SH-SY5Y (cell line): Measurements from ENCODE around the gene SLC35F3.

Source experiments
- GATA2 ChIP-seq: IDR thresholded peaks from 2 replicates; pipeline ENCODE4 v1.6.1; 2011; ENCODE audit warnings: mild to moderate bottlenecking, low read depth, low read length
- GATA3 ChIP-seq: IDR thresholded peaks from 2 replicates; pipeline ENCODE4 v1.6.1; 2011; ENCODE audit warnings: low read depth, mild to moderate bottlenecking, low read length, moderate library complexity

Gene SLC35F3

GRCh38 chr1:233940908-233941307 lies 36.4 kb downstream of the SLC35F3 start:
- no peak for TF ChIP-seq GATA3
- no peak for TF ChIP-seq GATA2

- TF ChIP-seq GATA2 (no peak), GATA3 (no peak)
Observed at GRCh38 chr1:233944601-233945000, 40.1 kb downstream of the SLC35F3 start.

GRCh38 chr1:233945573-233945972 lies 41.1 kb downstream of the SLC35F3 start:
- TF ChIP-seq GATA3 (no peak), GATA2 (no peak)

DNA sequence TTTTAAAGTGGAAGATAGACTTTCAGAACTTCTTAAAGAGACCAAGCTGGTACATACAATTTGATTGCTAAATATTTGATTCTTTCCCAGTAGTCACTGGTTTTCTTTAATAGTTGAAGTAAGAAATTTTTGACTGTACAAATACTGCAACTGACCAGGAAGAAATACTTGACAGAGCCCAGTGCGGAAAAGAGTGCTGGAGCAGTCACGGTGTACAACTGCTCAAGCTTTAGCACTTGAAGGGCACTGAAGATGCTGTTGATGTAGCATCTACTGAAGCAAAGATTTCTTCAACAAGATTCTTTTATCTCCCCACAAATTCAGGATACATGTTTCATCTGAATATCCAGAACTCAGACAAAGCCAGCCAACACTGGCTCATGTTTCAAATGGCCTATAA lies 41.5 kb downstream of the SLC35F3 start:
- TF ChIP-seq GATA2, result no peak
- TF ChIP-seq GATA3, result no peak

- no peak for TF ChIP-seq GATA3
- TF ChIP-seq GATA2, result no peak
Observed at GRCh38 chr1:233946724-233947123, 42.2 kb downstream of the SLC35F3 start.

GRCh38 chr1:233951804-233952203 lies 47.3 kb downstream of the SLC35F3 start:
- TF ChIP-seq GATA3 (no peak), GATA2 (no peak)

DNA sequence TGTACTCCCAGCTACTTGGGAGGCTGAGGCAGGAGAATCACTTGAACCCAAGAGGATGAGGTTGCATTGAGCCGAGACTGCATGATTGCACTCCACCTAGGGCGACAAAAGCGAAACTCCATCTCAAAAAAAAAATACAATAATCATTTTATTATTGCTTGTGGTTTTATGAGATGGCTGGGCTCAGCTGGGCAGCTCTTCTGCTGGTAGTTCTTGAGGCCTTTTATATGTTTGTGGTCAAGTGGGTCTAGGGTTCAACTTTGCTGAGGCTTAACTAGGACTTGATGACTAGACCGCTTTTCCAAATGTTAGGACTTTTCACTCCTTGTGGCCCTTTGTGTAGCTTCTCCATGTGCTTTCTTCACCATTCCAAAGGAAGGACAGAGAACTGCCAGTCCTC lies 53.2 kb downstream of the SLC35F3 start:
- TF ChIP-seq GATA3 (no peak), GATA2 (no peak)

GRCh38 chr1:233959102-233959501 lies 54.6 kb downstream of the SLC35F3 start:
- TF ChIP-seq GATA2, result no peak
- TF ChIP-seq GATA3, result no peak

DNA sequence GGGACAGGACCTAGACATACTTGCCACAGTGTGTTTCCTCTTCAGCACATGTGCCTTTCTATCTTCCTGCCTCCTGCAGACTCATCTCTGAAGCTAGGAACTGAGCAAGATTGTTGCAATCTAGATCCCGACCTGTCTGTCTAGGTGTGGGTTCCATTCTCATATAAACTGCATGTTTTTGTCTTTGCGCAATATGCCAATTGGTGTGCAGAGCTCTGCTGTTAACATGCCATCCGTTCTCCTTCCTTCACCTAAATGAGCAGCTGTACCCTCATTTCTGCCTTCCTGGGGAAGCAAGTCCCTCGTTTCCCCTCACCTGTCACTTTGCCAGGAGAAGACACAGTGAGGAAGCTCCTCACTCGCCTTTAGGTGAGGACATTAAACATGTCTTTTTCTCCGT lies 55.5 kb downstream of the SLC35F3 start:
- TF ChIP-seq GATA3 (no peak), GATA2 (no peak)

DNA sequence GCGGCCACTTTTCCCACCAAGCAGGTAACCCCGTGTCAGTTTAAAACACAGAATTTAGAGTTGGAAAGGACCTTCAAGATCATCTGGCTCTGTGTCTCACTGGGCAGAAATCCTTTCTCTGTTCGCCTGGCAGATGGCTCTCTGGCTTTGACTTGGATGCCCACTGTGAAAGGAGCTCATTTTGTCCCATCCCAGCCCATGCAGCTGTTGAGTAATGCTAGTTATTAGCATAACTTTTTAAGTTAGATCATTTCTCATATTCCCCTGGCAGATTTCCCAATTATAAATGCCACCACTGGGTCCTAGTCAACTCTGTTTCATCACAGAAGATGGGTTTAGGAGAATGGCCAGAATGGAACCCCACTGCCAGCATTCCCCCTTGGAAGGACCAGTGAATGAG lies 55.9 kb downstream of the SLC35F3 start:
- no peak for TF ChIP-seq GATA2
- TF ChIP-seq GATA3, result no peak

GRCh38 chr1:233962878-233963277 lies 58.4 kb downstream of the SLC35F3 start:
- TF ChIP-seq GATA3, result no peak
- TF ChIP-seq GATA2, result no peak

GRCh38 chr1:233965856-233966255 lies 61.4 kb downstream of the SLC35F3 start:
- TF ChIP-seq GATA3 (no peak), GATA2 (no peak)

GRCh38 chr1:233971753-233972152 lies 67.3 kb downstream of the SLC35F3 start:
- TF ChIP-seq GATA2 (no peak), GATA3 (no peak)

GRCh38 chr1:233972563-233972950 lies 68.1 kb downstream of the SLC35F3 start:
- TF ChIP-seq GATA2 (no peak), GATA3 (no peak)

GRCh38 chr1:233972951-233973635 lies 68.6 kb downstream of the SLC35F3 start:
- TF ChIP-seq GATA2, result no peak
- TF ChIP-seq GATA3, result no peak

- TF ChIP-seq GATA2, result no peak
- no peak for TF ChIP-seq GATA3
Observed at GRCh38 chr1:233975486-233975885, 71.0 kb downstream of the SLC35F3 start.
